GM12875 (cell line): Measurements from ENCODE around the gene C14orf93.

ENCODE experiments used
- H3K4me3 ChIP-seq: one replicate; pipeline ENCODE4 v1.5.1; 2011; ENCODE audit warnings: low read depth, low read length, control low read depth
- TF ChIP-seq, protein P1 (sequence below): IDR thresholded peaks from 2 replicates; pipeline ENCODE4 v1.5.1; 2011; ENCODE audit warnings: low read depth, mild to moderate bottlenecking, control low read depth, inconsistent platforms, low read length, moderate library complexity, borderline replicate concordance; ENCODE audit not compliant: insufficient read depth

C14orf93 gene

GRCh38 chr14:23055621-23056144 is 45.7 kb upstream of the C14orf93 start:
- no peak overlapping the region for H3K4me3 ChIP-seq
- TF ChIP-seq, protein P1, sequence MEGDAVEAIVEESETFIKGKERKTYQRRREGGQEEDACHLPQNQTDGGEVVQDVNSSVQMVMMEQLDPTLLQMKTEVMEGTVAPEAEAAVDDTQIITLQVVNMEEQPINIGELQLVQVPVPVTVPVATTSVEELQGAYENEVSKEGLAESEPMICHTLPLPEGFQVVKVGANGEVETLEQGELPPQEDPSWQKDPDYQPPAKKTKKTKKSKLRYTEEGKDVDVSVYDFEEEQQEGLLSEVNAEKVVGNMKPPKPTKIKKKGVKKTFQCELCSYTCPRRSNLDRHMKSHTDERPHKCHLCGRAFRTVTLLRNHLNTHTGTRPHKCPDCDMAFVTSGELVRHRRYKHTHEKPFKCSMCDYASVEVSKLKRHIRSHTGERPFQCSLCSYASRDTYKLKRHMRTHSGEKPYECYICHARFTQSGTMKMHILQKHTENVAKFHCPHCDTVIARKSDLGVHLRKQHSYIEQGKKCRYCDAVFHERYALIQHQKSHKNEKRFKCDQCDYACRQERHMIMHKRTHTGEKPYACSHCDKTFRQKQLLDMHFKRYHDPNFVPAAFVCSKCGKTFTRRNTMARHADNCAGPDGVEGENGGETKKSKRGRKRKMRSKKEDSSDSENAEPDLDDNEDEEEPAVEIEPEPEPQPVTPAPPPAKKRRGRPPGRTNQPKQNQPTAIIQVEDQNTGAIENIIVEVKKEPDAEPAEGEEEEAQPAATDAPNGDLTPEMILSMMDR: no peak

DNA sequence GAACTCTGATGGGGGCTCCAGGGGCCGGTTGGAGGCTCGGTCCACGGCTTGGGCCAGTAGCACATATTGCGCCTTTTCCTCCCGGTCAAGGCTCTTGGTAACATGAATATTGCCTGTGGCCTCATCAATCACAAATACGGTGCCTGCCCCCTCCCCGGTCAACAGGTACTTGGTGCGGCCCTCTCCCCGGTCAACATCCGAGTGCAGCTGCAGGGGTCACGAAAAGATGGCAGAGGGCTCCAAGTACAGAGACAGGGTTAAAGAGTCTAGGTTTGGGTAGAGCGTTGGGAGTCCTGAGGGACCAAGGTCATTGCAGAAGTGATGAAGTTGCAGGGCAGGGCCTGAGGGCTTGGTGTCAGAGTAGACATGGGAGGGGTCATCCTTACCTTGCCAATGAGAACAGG is 45.2 kb upstream of the C14orf93 start:
- TF ChIP-seq, protein P1: no peak
- no peak overlapping the region for H3K4me3 ChIP-seq

- H3K4me3 ChIP-seq: no peak overlapping the region
- TF ChIP-seq, protein P1: peak; percentile 58
These were observed 44.3 kb upstream of the C14orf93 start for GRCh38 chr14:23054000-23054811.

- H3K4me3 ChIP-seq: no peak overlapping the region
- TF ChIP-seq, protein P1: no peak
These were observed 43.5 kb upstream of the C14orf93 start for GRCh38 chr14:23053426-23053825.

DNA sequence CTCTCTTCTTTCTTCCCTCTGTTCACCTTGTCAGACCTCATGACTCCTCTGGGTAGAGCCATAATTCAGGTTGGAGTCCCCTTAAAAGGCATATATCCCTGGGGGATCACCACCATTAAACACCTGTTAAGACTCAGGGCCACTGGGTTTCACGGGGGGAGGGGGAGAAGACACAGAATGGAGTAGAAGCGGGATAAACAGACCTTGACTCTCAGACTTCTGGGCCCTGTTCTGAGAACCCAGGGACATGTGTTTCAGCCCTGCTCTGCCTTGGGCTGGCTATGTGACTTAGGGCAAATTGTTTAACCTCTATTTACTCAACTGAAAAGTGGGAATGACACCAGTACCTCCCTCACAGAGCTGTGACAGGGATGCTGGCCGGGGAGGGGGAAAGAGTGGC is 42.7 kb upstream of the C14orf93 start:
- H3K4me3 ChIP-seq: no peak overlapping the region
- TF ChIP-seq, protein P1: no peak

- TF ChIP-seq, protein P1: no peak
- H3K4me3 ChIP-seq: no peak overlapping the region
These were observed 42.3 kb upstream of the C14orf93 start for GRCh38 chr14:23052182-23052623.

DNA sequence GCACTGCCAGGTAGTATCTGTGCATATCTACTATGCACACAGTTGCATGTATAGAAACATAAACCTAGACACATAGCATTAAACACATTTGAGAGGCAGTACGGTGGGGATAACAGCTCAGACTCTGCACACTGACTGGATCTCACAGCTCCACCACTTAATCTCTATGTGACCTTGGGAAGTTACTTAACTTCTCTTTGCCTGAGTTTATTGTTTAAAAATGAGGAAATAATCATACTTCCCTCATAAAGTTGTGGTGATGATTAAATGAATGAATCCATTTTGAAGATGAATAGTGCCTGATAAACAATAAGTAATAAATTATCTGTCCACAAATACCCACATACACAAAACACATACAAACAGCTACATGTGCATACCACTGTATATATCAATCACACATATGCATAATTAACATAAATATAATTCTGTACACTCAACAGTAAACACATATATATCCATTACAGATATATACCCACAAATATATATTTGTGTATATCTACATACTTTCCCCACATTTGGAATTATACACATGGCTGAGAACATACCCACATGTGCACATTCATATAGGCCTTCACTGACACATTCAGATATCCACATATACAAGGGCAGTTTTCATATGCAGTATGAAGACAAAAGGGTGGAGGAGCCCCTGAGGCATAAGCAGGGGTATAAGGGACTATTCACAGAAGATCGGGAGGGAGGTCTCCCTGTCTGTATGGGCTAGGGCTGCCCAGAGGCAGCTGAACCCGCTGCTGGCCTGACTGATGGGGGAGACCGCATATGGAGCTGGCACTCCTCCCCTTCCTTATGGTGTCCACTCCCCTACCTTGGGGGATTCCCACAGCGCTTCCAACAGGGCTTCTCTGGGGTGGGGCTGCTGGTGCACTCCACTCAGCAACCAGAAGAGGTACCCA is 41.5 kb upstream of the C14orf93 start:
- H3K4me3 ChIP-seq: no peak overlapping the region
- TF ChIP-seq, protein P1: no peak
